ENCODE measurements around the gene NEO1.

DNA sequence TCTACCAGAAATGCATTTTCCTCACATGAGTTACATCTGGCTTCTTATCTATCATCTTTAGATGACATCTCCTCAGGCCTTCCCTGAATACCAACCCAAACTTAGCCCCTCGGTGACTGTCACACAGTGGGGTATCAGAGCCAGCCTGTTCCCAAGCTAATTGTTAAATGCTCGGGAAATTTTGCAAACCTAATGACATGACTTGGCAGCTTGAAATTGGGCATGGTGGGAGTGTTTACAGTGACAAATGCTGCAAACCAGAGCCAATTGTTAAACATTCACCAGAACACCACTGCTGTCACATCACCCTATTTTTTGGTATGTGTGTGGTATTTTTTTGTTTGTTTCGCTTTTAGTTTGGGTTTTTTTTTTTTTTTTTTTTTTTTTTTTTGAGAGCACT is 185.6 kb downstream of the NEO1 start:
- TF ChIP-seq POLR2A (IDR thresholded peaks at IDR 0.05) (no peak), CTCF (IDR thresholded peaks at IDR 0.05) (no peak)
